Cardiac muscle cell (in vitro differentiated cells and primary cell): ENCODE results near the gene R3HDM4. TPM values are rescaled to one million over a fixed set of nuclear protein-coding genes. Genes with fewer than 3 reads are reported as not detected.

Experiments used
- DNase-seq, 2 donors: peaks; one replicate each; pipeline versions ENCODE4 v3.0.0 to v3.0.0-alpha.2; 2010 to 2017; ENCODE audit warnings: low read depth in 1 of 2, low spot score in 1 of 2
- H3K27ac ChIP-seq: fragments of 200-600 bp; sonication (generic); 2 replicates; pipeline ENCODE4 v1.5.1; 2016
- H3K27me3 ChIP-seq: fragments of 200-600 bp; sonication (generic); 2 replicates; pipeline ENCODE4 v1.6.0; 2016; ENCODE audit warnings: control low read depth
- H3K36me3 ChIP-seq: fragments of 200-600 bp; sonication (generic); 2 replicates; pipeline ENCODE4 v1.5.1; 2016; ENCODE audit warnings: control low read depth
- H3K4me1 ChIP-seq: fragments of 200-600 bp; sonication (generic); 2 replicates; pipeline ENCODE4 v1.8.1; 2017; ENCODE audit warnings: low read depth, mild to moderate bottlenecking, mixed run types
- H3K4me3 ChIP-seq: fragments of 200-600 bp; sonication (generic); 2 replicates; pipeline ENCODE4 v1.5.1; 2016; ENCODE audit warnings: mild to moderate bottlenecking
- H3K9me3 ChIP-seq: fragments of 200-600 bp; sonication (generic); 2 replicates; pipeline ENCODE4 v1.5.1; 2017; ENCODE audit warnings: low read depth, mild to moderate bottlenecking, control low read depth
- polyA plus RNA-seq: library from polyadenylated mRNA; unstranded; fragments of >200 nt; fragmentation: Nextera tagmentation; extraction: Ambion mirVana; gene quantifications from 2 replicates; pipeline ENCODE4 v1.2.1, GENCODE V29; 2016
- total RNA-seq: library from RNA; depleted of rRNA; stranded (reverse); fragments of >200 nt; gene quantifications from 2 replicates; pipeline ENCODE4 v1.2.3, GENCODE V29; 2016
- TF ChIP-seq, protein P1 (sequence below): IDR thresholded peaks from 2 replicates; pipeline ENCODE4 v1.5.1; 2012; ENCODE audit warnings: low read depth, mild to moderate bottlenecking, low read length

The R3HDM4 gene
- total and polyA plus RNA-seq, 2 experiments from 2014 or later = 60.3 to 82.1 TPM

DNA sequence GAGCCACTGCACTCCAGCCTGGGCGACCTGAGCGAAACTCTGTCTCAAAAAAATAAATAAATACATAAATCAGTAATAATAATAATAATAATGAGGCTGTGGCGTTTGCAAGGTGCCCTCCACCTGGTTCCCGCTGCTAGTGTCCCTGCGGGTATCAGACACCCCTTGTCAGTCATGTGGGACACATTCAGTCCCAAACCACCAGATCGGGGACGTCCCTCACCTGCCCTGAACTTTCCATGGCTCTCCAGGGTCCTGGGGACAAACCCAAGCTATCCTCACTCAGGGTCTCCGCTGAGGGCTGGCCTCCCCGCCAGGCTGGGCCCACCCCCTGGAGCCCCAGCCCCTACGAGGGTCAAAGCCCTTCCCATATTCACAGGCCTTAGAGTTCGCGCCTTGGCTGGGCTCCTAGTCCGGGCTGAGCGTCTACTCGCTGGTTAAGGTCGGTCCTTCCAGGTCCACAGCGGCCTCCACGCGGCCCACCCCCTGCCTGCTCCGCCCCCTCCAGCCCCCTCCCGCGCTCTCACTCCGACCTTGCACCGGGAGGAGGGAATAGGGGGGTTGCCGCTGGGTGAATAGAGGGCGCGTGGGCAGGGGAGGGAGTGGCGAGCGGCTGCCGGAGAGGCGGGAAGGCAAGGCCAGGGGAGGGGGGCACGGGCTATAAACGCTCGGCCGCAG, 3.8 kb upstream of the R3HDM4 start:
- TF ChIP-seq, protein P1, sequence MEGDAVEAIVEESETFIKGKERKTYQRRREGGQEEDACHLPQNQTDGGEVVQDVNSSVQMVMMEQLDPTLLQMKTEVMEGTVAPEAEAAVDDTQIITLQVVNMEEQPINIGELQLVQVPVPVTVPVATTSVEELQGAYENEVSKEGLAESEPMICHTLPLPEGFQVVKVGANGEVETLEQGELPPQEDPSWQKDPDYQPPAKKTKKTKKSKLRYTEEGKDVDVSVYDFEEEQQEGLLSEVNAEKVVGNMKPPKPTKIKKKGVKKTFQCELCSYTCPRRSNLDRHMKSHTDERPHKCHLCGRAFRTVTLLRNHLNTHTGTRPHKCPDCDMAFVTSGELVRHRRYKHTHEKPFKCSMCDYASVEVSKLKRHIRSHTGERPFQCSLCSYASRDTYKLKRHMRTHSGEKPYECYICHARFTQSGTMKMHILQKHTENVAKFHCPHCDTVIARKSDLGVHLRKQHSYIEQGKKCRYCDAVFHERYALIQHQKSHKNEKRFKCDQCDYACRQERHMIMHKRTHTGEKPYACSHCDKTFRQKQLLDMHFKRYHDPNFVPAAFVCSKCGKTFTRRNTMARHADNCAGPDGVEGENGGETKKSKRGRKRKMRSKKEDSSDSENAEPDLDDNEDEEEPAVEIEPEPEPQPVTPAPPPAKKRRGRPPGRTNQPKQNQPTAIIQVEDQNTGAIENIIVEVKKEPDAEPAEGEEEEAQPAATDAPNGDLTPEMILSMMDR = no peak
- H3K4me1 ChIP-seq = no peaks in the 10 kb centered on the region
- peak in 1 of 2 donors; percentile 31 for DNase-seq
- no peak overlapping the region for H3K27ac ChIP-seq
- H3K36me3 ChIP-seq = no peaks in the 10 kb centered on the region
- H3K27me3 ChIP-seq = peaks cover 54% of the 10 kb centered on the region
- peak overlapping the region; percentile 30 for H3K4me3 ChIP-seq
- no peaks in the 10 kb centered on the region for H3K9me3 ChIP-seq

- DNase-seq = peak in 1 of 2 donors; percentile 42
- H3K27ac ChIP-seq = no peak overlapping the region
- peak overlapping the region; percentile 97 for H3K4me3 ChIP-seq
- H3K9me3 ChIP-seq = no peaks in the 10 kb centered on the region
- H3K27me3 ChIP-seq = peaks cover 14% of the 10 kb centered on the region
- no peaks in the 10 kb centered on the region for H3K4me1 ChIP-seq
- no peaks in the 10 kb centered on the region for H3K36me3 ChIP-seq
- TF ChIP-seq, protein P1 = no peak
Measured at GRCh38 chr19:912181-913079, 589 bp downstream of the R3HDM4 start.

GRCh38 chr19:911197-912033, 1.6 kb downstream of the R3HDM4 start:
- H3K27ac ChIP-seq = no peak overlapping the region
- TF ChIP-seq, protein P1 = no peak
- H3K27me3 ChIP-seq = peaks cover 3% of the 10 kb centered on the region
- H3K4me3 ChIP-seq = no peak overlapping the region
- no peak for DNase-seq
- no peaks in the 10 kb centered on the region for H3K4me1 ChIP-seq
- H3K9me3 ChIP-seq = no peaks in the 10 kb centered on the region
- H3K36me3 ChIP-seq = no peaks in the 10 kb centered on the region

GRCh38 chr19:907183-907853, 5.7 kb downstream of the R3HDM4 start:
- H3K27ac ChIP-seq = no peak overlapping the region
- TF ChIP-seq, protein P1 = no peak
- H3K36me3 ChIP-seq = no peaks in the 10 kb centered on the region
- no peak overlapping the region for H3K4me3 ChIP-seq
- H3K9me3 ChIP-seq = no peaks in the 10 kb centered on the region
- no peak for DNase-seq
- H3K27me3 ChIP-seq = no peaks in the 10 kb centered on the region
- H3K4me1 ChIP-seq = no peaks in the 10 kb centered on the region

DNA sequence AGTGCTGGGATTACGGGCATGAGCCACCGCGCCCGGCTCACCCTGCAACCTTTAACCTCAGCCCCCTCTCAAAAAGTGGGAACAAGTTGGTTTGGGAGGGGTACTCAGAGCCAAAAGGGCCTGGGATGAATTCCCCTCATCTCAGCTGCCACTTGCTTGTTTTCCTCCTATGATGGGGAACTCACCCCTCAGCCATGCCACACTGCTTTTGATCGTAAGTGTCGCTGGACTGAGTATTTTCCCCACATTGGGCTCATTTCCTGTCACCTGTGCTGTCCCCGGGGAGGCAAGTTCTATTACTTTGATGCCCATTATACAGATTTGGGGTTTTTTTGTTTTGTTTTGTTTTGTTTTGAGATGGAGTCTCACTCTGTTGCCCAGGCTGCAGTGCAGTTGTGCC, 6.5 kb downstream of the R3HDM4 start:
- TF ChIP-seq, protein P1 = no peak

More for the DNA sequence above, 6.5 kb downstream of the R3HDM4 start:
- H3K36me3 ChIP-seq = no peaks in the 10 kb centered on the region
- H3K27me3 ChIP-seq = no peaks in the 10 kb centered on the region
- no peaks in the 10 kb centered on the region for H3K9me3 ChIP-seq
- no peak overlapping the region for H3K27ac ChIP-seq
- no peaks in the 10 kb centered on the region for H3K4me1 ChIP-seq
- H3K4me3 ChIP-seq = no peak overlapping the region
- DNase-seq = no peak
